GM06990 (cell line): Measurements from ENCODE around the gene COX4I2.

Source experiments
- DNase-seq: peaks from one replicate; pipeline ENCODE4 v3.0.0-alpha.2; 2011; ENCODE audit not compliant: insufficient read length; ENCODE audit errors: extremely low read depth
- H3K27me3 ChIP-seq: replicated peaks from 2 replicates; pipeline ENCODE4 v1.6.0; 2011; ENCODE audit warnings: low read length; ENCODE audit not compliant: control insufficient read depth, insufficient read depth
- H3K36me3 ChIP-seq: 2 replicates; pipeline ENCODE4 v1.5.1; 2011; ENCODE audit warnings: low read length; ENCODE audit not compliant: control insufficient read depth, insufficient read depth
- H3K4me3 ChIP-seq: replicated peaks from 2 replicates; pipeline ENCODE4 v1.5.1; 2011; ENCODE audit warnings: low read depth, mild to moderate bottlenecking, control low read depth, low read length
- TF ChIP-seq, protein P1 (sequence below): IDR thresholded peaks from 2 replicates; pipeline ENCODE4 v1.5.1; 2011; ENCODE audit warnings: low read length, control low read depth, mild to moderate bottlenecking, inconsistent platforms; ENCODE audit not compliant: insufficient read depth, poor library complexity, severe bottlenecking

COX4I2 gene

DNA sequence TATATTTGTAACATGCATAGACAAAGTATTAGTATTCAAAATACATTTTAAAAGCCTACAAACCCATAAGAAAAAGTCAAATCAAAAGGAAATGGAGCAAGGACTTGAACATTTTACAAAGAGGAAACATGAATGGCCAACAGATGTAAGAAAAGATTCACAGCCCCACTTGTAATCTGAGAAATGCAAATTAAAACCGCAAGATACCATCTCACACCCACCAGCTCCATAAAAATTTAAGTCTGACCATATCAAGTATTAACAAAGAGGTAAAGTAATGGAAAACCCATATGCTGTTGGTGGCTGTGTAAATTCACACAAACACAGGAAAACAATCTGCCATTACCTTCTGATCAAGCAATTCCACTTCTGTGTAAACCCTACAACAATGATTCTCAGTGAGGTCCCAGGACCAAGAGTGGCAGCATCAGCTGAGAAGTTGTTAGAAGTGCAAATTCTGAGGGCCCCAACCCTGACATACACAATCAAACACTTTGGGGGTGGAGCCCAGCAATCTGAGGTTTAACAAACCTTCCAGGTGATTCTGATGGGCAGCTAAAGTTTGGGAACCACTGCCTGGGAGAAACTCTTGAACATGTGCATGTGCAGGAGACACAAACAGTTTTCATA is 54.0 kb downstream of the COX4I2 start:
- no peak for DNase-seq
- TF ChIP-seq, protein P1, sequence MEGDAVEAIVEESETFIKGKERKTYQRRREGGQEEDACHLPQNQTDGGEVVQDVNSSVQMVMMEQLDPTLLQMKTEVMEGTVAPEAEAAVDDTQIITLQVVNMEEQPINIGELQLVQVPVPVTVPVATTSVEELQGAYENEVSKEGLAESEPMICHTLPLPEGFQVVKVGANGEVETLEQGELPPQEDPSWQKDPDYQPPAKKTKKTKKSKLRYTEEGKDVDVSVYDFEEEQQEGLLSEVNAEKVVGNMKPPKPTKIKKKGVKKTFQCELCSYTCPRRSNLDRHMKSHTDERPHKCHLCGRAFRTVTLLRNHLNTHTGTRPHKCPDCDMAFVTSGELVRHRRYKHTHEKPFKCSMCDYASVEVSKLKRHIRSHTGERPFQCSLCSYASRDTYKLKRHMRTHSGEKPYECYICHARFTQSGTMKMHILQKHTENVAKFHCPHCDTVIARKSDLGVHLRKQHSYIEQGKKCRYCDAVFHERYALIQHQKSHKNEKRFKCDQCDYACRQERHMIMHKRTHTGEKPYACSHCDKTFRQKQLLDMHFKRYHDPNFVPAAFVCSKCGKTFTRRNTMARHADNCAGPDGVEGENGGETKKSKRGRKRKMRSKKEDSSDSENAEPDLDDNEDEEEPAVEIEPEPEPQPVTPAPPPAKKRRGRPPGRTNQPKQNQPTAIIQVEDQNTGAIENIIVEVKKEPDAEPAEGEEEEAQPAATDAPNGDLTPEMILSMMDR: no peak
- H3K36me3 ChIP-seq: peaks cover 2% of the 10 kb centered on the region
- H3K27me3 ChIP-seq: no peaks in the 10 kb centered on the region
- no peak overlapping the region for H3K4me3 ChIP-seq

DNA sequence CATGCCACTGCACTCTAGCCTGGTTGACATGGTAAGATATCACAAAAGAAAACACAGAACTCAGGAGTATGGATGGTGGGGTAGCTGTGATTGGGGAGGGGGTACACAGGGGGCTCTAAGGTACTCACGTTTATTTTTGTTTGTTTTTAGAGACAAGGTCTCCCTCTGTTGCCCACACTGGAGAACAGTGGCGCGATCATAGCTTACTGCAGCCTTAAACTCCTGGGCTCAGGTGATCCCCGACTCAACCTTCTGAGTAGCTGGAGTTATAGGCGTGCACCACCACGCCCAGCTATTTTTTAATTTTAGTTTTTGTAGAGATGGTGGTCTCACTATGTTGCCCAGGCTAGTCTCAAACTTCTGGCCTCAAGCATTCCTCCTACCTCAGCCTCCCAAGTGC is 55.7 kb downstream of the COX4I2 start:
- DNase-seq: no peak
- Histone ChIP-seq H3K4me3 (no peak overlapping the region), H3K27me3 (no peaks in the 10 kb centered on the region), H3K36me3 (no peaks in the 10 kb centered on the region; the same call in none of the 2 replicates)
- TF ChIP-seq, protein P1: no peak

DNA sequence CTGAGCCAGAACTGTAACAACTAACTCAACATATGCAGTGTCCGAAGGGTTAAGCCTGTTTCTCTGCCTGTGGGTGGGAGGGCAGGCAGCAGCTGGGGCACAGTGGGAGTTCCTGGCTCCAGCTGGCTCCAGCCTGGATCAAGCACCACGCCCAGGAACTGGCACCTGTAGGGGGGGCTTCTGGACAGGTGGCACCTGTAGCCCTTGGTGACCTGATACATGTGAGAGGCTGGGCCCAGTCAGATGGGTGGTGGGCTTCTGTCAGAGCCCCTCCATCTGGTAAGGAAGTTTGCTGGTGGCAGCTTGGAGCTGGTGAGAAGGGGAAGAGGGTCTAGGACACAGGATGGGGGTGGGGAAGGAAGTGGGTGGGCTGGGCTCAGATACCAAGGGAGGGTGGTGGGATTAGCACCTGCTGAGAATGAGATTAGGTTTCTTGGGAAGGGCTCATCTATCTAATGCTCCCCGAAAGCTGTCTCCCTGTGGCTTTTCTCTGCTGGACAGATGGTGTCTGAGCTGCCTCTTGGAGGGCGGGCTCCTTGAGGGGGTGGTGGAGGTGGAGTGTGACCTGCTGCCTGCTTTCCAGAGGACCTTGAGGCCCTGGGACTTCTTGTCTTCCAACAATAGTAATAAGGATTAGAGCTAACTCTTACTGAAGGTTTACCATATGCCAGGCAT is 56.4 kb downstream of the COX4I2 start:
- Histone ChIP-seq H3K27me3 (no peaks in the 10 kb centered on the region), H3K4me3 (no peak overlapping the region), H3K36me3 (no peaks in the 10 kb centered on the region; the same call in none of the 2 replicates)
- TF ChIP-seq, protein P1: no peak
- no peak for DNase-seq
